IPS DF 19.7 (cell line): ENCODE results near the gene MCU.
"Not testable (repeated sequence)": the region's sequence is repeated elsewhere in the genome, so short reads cannot be mapped to it uniquely, and the experiment has no call there.

Experiments
- DNase-seq: peaks from one replicate; pipeline ENCODE4 v3.0.0-alpha.2; 2013; ENCODE audit warnings: low read depth, low spot score

MCU gene

GRCh38 chr10:72761498-72761897 is 69.6 kb downstream of the MCU start:
- DNase-seq: no peak

DNA sequence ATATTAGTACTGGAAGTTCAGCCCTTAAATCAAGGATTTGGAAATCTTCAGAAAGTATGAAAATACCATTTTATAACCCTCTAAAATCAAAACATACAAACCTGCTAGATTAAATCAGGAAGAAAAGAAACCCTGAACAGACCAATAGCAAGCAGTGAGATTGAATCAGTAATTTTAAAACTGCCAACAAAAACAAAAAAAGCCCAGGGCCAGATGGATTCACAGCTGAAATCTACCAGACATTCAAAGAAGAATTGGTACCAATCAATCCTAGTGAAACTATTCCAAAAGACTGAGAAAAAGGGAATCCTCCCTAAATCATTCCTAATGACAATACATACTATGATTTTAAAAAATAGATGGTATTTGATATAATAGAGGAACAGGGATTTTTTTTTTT is 70.1 kb downstream of the MCU start:
- DNase-seq: no peak

GRCh38 chr10:72763201-72763600 is 71.3 kb downstream of the MCU start:
- DNase-seq: no peak

DNA sequence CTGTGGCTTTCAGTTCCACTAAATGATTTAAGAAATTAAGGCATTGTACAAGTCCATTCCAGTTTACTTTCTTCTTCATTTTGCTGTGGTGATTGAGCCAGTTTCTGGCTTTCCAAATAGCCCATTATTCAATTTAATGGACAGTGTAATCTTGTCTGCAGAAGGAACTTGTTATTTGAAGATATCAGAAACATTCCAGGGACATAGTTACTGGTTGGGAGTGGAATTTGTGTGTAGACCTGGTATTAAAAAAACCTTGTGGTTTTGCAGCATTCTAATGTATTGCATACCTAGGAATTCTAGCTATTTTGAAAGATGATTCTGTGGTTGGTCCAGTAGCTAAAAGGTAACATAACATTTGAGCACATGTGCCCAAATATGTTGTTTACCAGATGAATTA is 72.2 kb downstream of the MCU start:
- no peak for DNase-seq

DNA sequence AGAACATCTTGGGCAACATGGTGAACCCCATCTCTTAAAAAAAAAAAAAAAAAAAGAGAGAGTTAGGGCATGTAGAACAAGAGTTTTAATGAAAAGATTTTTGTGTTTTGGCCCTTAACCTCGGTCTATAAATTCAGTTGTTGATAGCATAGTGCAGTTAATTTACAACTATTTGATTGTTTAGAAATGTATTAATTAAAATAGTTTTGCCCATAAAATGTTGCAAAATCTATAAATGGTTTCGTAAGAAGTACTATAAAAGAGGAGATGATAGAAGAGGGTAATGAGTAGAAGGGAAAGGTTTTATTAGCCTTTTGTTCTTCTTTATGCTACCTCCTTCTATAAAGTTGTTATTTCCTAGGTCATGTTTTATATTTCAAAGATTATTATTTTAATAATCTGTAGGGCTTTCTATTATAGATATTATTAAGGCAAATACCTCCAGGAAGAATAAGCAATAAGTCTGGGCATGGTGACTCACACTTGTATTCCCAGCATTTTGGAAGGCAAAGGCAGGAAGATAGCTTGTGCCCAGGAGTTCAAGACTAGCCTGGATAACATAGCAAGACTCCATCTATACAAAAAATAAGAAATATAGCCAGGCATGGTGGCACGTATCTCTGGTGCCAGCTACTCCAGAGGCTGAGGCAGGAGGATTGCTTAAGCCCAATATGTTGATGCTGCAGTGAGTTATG is 73.3 kb downstream of the MCU start:
- no peak for DNase-seq

GRCh38 chr10:72771195-72771594 is 79.3 kb downstream of the MCU start:
- not testable (repeated sequence) for DNase-seq

- DNase-seq: no peak
Measured at GRCh38 chr10:72772031-72772430, 80.1 kb downstream of the MCU start.

DNA sequence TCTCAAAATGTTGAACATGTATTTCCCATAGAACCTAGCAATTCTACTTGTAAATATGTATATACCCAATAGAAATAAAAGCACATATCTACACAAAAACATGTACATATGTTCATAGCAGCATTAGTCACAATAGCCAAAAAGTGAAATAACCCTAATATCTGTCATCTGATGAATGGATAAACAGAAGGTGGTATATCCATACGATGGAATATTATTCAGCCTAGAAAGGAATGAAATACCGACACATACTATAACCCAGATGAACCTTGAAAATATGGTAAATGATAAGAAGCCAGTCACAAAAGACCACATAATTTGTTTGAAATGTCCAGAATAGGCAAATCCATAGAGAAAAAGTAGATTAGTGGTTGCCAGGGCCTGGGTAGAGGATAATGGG is 87.9 kb downstream of the MCU start:
- DNase-seq: no peak

- no peak for DNase-seq
Measured at GRCh38 chr10:72782649-72783330, 90.8 kb downstream of the MCU start.

- no peak for DNase-seq
Measured at GRCh38 chr10:72783410-72783833, 91.5 kb downstream of the MCU start.

- DNase-seq: peak; percentile 38
Measured at GRCh38 chr10:72784551-72785351, 92.8 kb downstream of the MCU start.

- no peak for DNase-seq
Measured at GRCh38 chr10:72785409-72785808, 93.5 kb downstream of the MCU start.

DNA sequence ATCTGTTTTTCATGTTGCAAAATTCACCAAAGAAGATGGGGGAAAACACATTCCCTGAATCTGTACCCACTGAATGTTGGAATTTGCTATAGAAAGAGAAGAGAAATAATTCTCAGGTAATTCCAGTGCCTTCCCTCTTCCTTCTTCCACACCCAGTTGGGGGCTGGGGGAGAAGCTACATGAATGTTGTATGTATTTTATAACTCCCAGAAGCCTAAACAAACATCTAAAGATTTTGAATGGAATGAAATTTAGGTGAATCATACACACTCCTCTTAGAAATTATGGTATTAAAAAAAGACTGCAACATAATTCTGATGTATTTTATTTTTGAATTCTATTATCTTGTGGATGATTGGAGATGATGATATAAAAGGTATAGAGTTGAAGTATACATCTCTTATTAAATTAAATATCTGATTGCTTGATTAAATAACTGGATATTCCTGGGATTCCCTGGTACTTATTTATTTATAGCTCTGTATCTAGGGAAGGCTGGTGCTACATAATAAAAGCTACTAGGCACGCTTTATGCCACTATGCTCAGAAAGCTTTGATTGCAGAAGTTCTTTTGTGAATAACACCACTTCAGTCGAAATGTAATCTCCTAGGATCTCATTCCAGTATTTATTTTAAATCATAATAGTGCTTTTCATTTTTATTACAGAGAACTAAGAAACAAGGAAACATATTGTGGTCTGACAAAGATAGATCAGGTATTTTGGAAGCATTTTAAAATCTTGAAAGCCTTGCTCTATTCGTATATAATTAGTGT is 98.5 kb downstream of the MCU start:
- no peak for DNase-seq

GRCh38 chr10:72792288-72792687 is 100.3 kb downstream of the MCU start:
- DNase-seq: no peak

GRCh38 chr10:72793752-72794151 is 101.8 kb downstream of the MCU start:
- no peak for DNase-seq

GRCh38 chr10:72794260-72794659 is 102.3 kb downstream of the MCU start:
- DNase-seq: no peak

- no peak for DNase-seq
Measured at GRCh38 chr10:72796042-72796441, 104.1 kb downstream of the MCU start.

GRCh38 chr10:72796538-72796937 is 104.6 kb downstream of the MCU start:
- DNase-seq: no peak

- no peak for DNase-seq
Measured at GRCh38 chr10:72800000-72800740, 108.2 kb downstream of the MCU start.

DNA sequence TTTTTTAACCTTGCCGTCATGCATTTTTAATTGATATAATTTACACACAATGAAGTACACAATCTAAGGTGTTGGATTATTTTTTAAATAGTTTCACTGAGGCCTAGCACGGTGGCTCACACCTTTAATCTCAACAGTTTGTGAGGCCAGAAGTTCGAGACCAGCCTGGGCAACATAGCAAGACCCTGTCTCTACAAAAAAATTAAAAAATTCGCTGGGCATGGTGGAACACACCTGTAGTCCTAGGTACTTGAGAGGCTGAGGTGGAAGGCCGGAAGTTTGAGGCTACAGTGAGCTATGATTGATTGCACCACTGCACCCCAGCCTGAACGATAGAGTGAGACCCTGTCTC is 108.8 kb downstream of the MCU start:
- DNase-seq: no peak

GRCh38 chr10:72801263-72801868 is 109.4 kb downstream of the MCU start:
- DNase-seq: no peak
